NCI-H1092 (cell line): ENCODE data around the gene PLAA.
"Not testable (repeated sequence)": the region's sequence is repeated elsewhere in the genome, so short reads cannot be mapped to it uniquely, and the experiment has no call there.

ENCODE experiments used
- DNase-seq: peaks from one replicate; lab custom pipeline; 2025; lab: John Stamatoyannopoulos, UW

The PLAA gene

GRCh38 chr9:26928902-26929495, 18.0 kb downstream of the PLAA start:
- DNase-seq, result no peak

GRCh38 chr9:26925609-26926008, 21.4 kb downstream of the PLAA start:
- no peak for DNase-seq

GRCh38 chr9:26919698-26920097, 27.3 kb downstream of the PLAA start:
- DNase-seq, result no peak

DNA sequence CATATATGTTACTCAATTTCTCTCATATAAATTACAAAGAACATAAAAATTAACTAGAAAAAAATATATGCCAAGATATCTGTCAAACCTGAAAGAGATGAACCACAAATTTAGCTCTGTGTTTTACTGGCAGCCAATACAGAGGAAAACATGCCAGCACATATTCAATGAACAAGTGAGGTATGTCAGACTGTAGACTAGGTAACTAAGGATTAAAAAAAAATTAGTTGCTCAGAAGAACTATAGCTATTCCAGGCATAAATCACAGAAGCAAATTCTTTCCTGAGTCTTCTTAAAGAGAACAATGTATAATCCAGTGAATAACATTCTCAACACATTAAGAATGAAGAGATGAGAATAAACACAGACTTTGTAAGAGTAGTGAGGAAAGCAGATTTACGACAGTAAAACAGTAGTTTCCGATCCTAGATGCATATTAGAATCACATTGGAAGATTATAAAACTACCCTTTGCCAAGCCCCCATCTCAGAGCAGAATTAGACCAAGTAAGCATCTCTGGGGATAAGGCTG, 33.8 kb downstream of the PLAA start:
- no peak for DNase-seq

- no peak for DNase-seq
Measured at GRCh38 chr9:26904671-26905070, 42.4 kb downstream of the PLAA start.

DNA sequence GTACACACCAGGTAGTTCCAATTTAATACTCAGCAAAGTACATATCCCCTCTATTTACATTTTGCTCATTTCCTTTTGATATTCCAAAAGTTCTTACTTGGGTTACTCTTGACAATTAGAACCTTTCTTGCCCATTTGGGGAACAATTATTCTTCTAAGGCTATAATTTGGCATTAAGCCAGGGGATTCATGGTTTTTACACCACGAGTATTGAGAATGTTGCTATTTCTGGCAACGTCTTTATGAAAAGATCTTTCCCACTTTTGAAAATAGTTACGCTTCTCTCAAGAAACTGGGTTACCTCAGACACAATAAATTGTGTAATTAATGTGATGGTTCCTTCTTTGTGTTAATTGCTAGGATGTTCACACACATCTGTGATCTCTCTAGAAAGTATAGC, 43.0 kb downstream of the PLAA start:
- no peak for DNase-seq

GRCh38 chr9:26893030-26893676, 53.9 kb downstream of the PLAA start:
- DNase-seq, result no peak

DNA sequence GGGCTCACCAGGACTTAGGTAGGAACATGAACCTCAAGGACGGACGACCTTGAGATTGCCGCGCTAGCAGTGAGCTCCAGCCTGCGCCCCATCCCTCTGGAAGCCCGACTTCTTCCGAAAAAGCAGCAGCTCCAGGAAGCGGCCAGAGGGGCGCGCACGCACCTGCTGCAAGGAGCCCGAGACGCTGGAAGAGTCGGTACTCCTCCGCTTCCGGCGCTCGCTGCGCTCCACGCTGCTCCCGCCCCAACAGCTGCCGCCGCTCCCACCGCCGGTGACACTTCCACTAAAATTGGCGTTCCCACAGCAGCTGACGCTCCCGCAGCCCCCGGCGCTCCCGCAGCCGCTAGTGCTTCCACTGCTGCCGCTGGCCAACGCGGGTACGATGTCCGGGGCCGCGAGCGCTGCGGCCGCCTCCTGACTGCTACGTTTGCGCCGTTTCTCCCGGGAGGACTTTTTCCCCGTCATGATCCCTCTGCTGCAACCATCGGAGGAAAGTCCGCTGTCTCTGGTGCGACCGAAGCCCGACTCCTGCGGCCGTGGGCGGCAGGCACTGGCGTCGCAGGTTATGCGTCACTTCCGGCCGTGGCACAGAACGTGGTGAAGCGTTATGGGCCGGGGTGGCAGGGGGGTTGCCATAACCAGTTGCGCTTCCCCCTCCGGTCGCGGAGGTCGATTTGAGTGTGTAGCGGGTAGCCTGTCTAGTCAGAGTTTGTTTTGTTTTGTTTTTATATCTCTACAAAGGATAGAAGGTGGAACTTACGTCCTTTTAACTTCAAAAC, 54.6 kb downstream of the PLAA start, which contains the start of gene CAAP1:
TSS of gene CAAP1 (minus strand) at position 552 of the 779 bp plus-strand sequence. CDS start at position 465, 87 bp downstream.
- peak; percentile 96 for DNase-seq

DNA sequence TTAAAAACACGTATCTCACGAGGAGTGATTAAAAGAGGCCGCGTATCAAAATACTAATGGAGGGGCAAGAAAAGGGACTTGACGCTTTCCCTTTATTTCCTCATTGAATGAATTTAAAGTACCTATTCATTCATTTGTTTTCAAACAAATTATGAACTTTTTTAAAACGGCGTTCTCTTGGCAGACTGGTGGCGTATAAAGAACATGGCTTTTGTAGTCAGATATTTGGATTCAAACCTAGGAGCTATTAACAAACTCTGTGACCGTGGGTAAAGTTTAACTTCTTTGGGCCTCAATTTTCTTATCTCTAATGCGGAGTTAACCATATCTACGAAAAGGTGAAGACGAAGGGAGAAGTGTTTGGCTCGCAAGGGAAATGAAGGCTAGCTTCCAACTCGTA, 55.3 kb downstream of the PLAA start:
- no peak for DNase-seq

DNA sequence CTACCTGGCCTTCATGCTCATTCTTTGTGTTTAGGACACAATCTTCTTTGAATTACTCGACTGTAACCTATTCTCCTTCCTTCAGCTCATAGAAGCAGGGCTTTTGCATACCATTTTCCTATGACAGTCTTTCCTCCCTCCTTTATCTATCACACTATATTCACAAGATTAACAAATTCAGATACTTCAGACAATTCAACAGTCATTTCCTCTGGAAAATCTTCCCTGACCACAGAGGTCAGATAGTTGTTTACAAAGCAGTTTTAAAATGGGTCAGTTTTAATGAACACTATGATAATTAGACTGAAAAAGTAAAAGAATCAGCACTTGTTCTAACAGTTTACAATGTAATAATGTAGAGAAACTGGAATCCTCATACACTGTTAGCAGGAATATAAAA, 58.8 kb downstream of the PLAA start:
- no peak for DNase-seq

- DNase-seq, result no peak
Measured at GRCh38 chr9:26882154-26882553, 64.9 kb downstream of the PLAA start.

DNA sequence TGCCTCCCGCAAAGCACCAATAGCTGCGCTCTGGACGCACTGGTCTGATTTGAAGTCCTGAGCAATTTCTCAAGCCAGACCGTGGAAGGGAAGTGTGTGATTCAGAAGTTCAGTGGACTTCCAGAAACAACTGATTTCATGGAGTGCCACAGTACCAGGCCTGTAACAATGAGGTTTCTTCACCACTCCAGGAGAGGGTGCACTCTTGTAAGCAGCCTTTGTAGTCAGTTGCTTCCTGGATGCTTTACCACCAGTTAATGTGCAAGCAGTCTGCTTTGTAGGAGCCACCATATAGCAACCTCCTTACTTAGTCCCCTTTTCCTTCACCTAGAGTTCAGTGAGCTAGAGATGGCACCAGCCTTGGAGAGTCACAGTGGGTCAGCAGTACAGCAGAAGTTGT, 66.8 kb downstream of the PLAA start:
- no peak for DNase-seq

DNA sequence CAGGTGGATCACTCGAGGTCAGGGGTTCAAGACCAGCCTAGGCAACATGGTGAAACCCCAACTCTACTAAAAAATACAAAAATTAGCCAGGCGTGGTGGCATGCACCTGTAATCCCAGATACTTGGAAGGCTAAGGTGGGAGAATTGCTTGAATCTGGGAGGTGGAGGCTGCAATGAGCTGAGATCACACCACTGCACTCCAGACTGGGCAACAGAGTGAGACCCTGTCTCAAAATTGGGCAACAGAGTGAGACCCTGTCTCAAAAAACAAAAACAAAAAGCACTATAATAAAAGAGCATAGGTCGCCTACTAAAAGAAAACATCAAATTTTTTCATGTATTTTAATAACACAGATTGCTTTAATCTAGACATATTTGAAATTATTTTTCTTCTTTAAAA, 71.9 kb downstream of the PLAA start:
- DNase-seq, result not testable (repeated sequence)

DNA sequence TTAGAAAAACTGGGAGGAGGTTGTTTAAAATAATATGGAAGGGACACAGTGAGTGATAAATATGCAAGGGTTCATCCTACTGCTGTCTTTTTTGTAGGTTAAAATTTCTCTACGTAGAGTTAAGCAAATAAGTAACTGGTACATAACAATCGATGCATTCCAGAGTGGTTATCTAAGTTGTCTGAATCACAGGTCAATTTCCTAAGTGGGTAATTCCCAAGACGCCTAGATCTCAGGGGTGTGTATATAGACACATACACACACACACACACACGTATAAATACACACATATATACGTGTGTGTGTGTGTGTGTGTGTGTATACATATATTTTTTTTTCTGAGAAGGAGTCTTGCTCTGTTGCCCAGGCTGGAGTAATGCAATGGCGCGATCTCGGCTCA, 76.8 kb downstream of the PLAA start:
- DNase-seq, result no peak

DNA sequence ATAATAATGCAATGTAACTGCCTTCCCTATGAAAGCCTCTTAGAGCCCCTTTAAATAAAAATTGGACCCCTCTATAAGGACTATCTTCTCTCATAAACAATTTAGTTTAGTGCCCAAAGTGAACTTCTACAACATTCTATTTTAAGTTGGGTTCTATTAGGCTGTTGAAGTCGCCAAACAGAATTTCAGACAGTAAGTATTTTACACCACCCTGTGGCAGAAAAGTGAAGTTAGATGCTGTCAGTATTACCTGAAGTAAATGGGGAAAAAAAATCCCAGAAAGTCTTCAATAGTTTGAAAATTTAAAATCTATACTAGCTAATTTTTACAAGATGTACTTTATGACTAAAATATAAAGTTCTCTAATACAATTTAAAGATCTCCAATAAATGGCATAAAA, 84.0 kb downstream of the PLAA start:
- no peak for DNase-seq

DNA sequence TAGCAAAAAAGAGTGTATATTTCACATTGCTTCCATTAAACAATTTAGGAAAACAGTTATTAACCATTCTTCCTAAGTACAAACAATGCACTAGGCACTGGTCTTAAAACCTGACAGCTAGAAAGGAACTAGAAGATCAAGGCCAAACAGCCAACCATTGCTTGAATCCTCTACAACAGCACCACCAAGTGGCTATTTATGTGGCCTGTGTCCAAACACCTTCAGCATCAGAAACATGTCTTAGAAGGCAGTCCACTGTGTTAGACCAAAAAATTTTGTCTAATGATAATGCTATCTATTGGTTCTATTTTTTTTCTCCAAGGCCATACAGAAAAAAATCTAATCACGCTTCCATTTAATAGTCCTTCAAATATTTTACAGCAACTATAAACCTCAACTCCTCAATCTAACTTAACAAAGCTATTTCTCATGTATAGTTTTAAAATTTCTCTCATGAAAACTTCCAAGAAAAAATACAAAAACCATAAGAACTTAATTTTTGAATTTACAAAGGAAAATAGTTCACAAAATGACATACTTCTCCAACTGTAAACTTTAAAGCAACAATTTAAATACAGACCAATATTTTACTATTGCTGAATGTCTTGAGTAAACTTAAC, 90.5 kb downstream of the PLAA start:
- DNase-seq, result peak; percentile 55
